Sigmoid colon (tissue), 4 donors: Measurements from ENCODE around the gene C1QTNF4.

Source experiments
- EP300 ChIP-seq, 4 donors: sonication (generic); formaldehyde crosslinking; IDR thresholded peaks; one replicate each; pipeline ENCODE4 v1.6.1; 2017; ENCODE audit warnings: antibody characterized with exemption in 4 of 4
- POLR2A ChIP-seq, 2 donors: fragments of 450-650 bp; IDR thresholded peaks; one replicate each; pipeline ENCODE4 v1.6.1; 2016; ENCODE audit warnings: antibody characterized with exemption in 2 of 2, mild to moderate bottlenecking in 2 of 2, moderate library complexity in 2 of 2
- TF ChIP-seq, protein P1 (sequence below), 4 experiments: fragments of 450-650 bp in 3 of 4; fragments of 200-600 bp in 1 of 4; IDR thresholded peaks; one replicate each; pipeline ENCODE4 v1.5.1; 2016 to 2019; ENCODE audit warnings: antibody characterized with exemption in 4 of 4, mild to moderate bottlenecking in 3 of 4, moderate library complexity in 2 of 4

DNA sequence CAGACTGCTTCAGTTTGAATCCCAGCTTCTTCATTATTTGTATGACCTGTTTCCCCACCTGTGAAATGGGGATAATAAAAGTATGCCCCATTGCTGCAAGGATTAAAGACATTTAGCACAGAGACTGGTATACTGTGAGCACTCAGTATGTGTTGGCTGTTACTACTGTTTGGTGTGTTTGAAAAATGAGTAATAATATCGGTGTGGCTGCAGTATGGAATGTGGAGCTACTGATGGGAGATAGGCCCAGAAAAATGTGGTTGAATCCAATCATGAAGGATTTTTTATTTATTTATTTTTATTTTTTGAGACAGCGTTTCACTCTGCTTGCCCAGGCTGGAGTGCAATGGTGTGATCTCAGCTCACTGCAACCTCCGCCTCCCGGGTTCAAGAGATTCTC is 9.1 kb upstream of the C1QTNF4 start:
- TF ChIP-seq POLR2A (IDR thresholded peaks at IDR 0.05) (no peak), EP300 (IDR thresholded peaks at IDR 0.05) (no peak)
- TF ChIP-seq, protein P1, sequence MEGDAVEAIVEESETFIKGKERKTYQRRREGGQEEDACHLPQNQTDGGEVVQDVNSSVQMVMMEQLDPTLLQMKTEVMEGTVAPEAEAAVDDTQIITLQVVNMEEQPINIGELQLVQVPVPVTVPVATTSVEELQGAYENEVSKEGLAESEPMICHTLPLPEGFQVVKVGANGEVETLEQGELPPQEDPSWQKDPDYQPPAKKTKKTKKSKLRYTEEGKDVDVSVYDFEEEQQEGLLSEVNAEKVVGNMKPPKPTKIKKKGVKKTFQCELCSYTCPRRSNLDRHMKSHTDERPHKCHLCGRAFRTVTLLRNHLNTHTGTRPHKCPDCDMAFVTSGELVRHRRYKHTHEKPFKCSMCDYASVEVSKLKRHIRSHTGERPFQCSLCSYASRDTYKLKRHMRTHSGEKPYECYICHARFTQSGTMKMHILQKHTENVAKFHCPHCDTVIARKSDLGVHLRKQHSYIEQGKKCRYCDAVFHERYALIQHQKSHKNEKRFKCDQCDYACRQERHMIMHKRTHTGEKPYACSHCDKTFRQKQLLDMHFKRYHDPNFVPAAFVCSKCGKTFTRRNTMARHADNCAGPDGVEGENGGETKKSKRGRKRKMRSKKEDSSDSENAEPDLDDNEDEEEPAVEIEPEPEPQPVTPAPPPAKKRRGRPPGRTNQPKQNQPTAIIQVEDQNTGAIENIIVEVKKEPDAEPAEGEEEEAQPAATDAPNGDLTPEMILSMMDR (IDR thresholded peaks at IDR 0.05): no peak
